HG03135 (cell line): ENCODE data around the gene ITFG2.

ENCODE experiments used
- ATAC-seq: cut with Tn5 transposase; IDR thresholded peaks from one replicate; pipeline ENCODE4 v1.9.1; 2021; ENCODE audit warnings: mild to moderate bottlenecking, moderate library complexity; ENCODE audit not compliant: unreplicated experiment

The ITFG2 gene

DNA sequence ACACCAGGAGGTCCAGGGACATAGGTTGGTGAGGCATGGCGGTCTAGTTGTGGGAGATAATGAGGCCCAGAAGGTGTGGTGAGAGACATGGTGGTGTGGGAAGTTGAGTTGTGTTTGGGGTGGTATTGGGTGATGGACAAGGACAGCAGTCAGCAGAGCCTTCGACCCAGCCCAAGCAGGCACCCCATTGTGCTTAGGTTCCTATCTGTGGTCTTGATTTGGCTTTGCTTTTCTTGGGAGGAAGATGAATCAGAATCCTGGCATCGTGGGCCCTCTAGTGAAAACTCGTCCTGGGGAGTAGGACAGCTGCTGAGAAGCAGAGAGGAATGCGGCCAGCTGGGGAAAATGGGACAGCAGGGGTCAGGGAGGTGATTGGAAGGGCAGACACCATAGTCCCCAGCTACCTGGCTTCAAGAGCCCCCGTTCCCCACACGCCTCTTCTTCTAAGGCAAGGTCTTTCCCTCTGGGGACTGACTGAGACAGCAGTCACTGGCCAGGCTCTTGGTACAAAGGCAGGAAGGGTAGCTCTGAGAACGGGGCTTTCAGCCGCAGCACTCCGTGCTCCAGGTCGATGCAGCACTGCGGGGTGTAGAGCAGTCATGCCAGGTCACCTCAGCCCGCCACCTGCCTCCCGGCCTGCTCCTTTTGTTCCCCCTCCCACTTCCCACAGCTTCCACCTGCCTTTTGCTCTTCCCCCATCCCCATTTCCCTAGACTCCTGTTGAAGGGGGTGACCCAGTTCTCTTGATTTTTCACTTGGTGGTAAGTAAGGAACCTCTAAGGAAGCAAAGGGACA is 14.4 kb downstream of the ITFG2 start:
- no peak for ATAC-seq

- no peak for ATAC-seq
Measured at GRCh38 chr12:2829275-2829674, 16.8 kb downstream of the ITFG2 start.

DNA sequence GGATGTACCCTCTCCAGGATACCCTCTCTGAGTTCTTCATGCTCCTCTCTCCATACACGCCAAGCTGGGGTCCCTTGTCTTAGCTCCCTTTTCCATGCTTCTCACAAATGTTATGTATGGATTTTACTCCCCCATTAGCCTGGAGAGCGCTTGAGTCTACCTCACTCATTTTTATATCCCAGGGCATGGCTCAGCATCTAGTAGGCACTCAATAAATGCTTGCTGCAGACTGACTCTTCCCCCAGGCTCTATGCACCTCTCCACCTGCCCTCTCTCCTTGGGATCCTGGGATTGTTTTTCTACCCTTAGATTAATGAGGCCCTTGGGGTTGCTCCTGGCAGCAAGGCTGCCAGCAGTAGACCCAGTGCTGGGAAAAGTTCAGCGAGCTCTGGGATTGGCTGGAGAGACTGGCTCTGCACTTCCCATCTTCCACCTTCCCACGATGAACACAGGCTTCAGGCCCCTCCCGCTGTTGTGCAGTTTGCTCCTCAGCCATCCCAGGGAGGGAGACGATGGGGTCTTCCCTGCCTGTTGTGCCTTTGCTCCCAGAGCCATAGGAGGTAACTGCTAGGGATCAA is 20.2 kb downstream of the ITFG2 start:
- no peak for ATAC-seq

GRCh38 chr12:2833327-2833726 is 20.9 kb downstream of the ITFG2 start:
- ATAC-seq = no peak

GRCh38 chr12:2833810-2834209 is 21.3 kb downstream of the ITFG2 start:
- no peak for ATAC-seq

- ATAC-seq = no peak
Measured at GRCh38 chr12:2834581-2835491, 22.4 kb downstream of the ITFG2 start, which contains the start of gene NRIP2. TSS of gene NRIP2 (minus strand) at chr12:2835035. CDS start at chr12:2834983, 52 bp downstream.

DNA sequence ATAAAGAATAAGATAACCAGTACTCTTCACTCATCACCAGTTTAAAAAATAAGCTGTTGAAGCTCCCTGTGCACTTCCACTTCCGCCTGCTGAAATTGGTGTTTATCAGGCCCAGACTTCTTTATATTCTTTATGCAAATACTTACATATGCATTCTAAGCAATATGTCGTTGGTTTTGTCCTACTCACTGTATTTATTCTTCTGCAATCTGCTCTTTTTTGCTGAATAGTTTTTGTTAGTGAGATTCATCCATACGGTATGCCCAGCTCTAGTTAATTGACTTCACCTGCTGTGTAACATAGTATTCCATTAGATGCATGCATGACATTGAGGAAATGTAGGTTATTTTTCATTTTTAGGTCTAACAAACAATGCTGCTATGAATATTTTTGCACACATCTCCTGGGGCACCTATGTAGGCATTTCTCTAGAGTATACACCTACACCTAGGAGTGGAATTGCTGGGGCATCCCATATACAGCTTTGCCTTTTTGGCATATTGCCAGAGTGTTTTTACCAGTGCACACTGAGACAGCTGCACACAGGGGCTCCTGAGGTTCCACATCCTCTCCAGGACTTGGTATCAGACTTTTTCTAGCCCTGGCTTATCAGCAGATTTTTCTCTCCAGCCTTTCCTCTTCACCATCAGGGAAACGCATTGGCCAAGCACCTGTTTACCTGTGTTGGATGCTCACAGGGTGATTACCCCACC is 23.4 kb downstream of the ITFG2 start:
- no peak for ATAC-seq

- ATAC-seq = no peak
Measured at GRCh38 chr12:2836574-2836973, 24.1 kb downstream of the ITFG2 start.

DNA sequence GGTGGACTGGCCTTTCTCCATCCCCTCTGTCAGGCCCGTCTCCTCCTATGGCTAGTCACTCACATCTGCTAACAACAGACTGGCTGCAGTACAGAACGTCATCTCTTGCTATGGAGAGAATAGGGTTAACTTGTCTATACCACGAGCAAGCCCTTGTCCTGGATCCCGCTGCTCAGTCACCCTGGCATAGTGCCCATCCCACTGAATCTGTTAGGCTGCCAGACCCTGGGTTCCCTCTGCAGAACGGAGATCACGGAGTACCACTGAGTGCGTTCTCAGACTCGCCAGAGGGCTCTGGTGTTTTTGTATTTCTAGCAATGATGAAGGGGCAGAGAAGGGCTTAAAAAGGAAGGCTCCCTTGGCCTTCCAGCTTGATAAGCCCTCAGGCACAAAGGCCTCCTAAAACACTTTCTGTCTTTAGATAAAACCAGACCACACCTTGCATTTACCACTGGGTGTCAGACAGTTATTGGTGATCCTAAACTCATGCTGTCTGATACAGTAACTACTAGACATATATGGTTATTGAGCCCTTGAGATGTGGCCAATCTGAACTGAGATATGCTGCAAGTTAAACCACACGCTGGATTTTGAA is 28.7 kb downstream of the ITFG2 start:
- no peak for ATAC-seq

- ATAC-seq = no peak
Measured at GRCh38 chr12:2842948-2843347, 30.5 kb downstream of the ITFG2 start.

GRCh38 chr12:2844786-2845185 is 32.3 kb downstream of the ITFG2 start:
- ATAC-seq = no peak

GRCh38 chr12:2845280-2845679 is 32.8 kb downstream of the ITFG2 start:
- ATAC-seq = no peak

- ATAC-seq = no peak
Measured at GRCh38 chr12:2851931-2852330, 39.5 kb downstream of the ITFG2 start.

- no peak for ATAC-seq
Measured at GRCh38 chr12:2853626-2854025, 41.2 kb downstream of the ITFG2 start.

DNA sequence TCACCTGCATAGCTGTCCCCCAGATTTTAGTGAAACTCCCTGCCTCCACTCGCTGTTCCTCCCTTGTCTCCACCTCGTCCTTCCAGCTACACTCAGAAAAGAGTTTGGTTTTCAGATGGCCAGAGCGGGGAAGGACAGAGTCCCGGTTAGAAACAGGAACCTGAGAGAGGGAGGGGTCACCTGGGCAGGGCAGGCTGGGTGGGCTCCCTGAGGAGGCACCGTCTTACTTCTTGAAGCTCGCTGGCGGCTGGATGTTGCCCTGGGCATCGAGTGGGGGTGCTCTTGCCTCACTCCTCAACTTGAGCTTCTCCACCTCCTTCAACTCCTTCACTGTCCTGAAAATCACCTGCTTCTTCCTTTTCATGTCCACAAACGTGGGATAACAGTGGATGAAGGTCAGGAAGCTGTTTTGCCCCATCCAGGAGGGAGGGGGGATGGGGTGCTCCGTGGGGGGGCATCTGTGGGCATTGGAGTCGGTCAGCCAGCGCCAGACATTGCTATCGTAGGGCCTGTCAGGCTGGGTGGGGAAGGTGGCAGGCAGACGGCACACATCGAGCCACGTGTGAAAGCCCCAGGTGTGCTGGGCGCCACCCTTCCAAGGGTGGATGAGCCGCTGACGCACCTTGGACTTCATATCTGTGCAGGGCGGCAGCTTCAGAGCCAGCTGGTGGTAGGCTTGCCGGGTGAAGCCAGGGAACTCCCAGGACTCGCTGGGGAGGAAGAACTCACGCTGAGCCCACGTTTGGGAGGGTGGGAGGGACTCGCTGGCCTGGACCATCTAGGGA is 42.4 kb downstream of the ITFG2 start:
- ATAC-seq = no peak

DNA sequence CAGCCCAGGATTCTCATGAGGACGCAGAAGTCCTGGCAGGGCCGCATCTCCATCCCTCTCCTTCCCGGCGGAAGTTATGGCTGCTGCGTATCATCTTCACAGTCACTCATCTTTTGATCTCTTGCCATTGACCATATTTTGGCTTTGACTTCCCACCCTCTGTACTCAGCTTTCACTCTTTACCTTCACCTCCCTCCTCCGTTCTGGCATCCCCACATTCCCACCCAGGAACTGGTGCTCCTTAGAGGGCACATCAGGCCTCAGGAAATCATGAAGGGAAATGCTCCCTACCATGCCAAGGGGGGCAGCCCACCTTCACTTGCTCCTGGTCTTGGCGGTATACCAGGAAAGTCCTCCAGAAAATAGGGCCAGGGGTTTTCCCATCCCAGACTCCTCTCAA is 43.1 kb downstream of the ITFG2 start:
- ATAC-seq = no peak

- ATAC-seq = no peak
Measured at GRCh38 chr12:2856051-2856450, 43.6 kb downstream of the ITFG2 start.

- no peak for ATAC-seq
Measured at GRCh38 chr12:2857021-2857431, 44.6 kb downstream of the ITFG2 start, which contains the start of gene TEX52. TSS of gene TEX52 (minus strand) at chr12:2857039. CDS start at chr12:2857026, 13 bp downstream.

DNA sequence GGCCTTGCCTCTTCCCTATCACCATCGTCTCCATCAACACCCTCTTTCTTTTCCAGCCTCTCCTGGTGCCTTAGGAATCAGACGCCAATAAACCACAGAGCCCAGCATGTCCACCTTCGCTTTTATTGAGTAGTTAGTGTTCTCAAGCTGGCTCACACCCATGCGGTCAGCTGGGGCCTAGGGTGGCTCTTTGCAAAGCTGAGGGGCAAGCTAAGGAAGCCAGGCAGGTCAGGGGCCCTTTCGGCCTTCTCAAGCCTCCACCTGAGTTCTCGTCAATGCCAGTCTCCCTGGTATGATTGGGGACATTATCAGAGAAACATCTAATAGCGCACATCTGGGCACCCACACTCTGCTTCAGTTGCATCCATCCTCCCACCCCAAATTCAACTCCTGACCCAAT is 45.1 kb downstream of the ITFG2 start:
- no peak for ATAC-seq

- no peak for ATAC-seq
Measured at GRCh38 chr12:2858334-2858733, 45.9 kb downstream of the ITFG2 start.
